Prostate gland (tissue), 2 donors: ENCODE measurements around the gene GEN1. TPM values are rescaled to one million over a fixed set of nuclear protein-coding genes. Genes with fewer than 3 reads are reported as not detected.

ENCODE experiments used
- DNase-seq: peaks from one replicate; pipeline ENCODE4 v3.0.0-alpha.2; 2019; ENCODE audit warnings: low spot score
- H3K27ac ChIP-seq, 2 donors: fragments of 200-600 bp; sonication (generic); 2 replicates each; pipeline ENCODE4 v1.5.1; 2017 to 2019
- H3K27me3 ChIP-seq: fragments of 200-600 bp; sonication (generic); replicated peaks from 2 replicates; pipeline ENCODE4 v1.5.1; 2019; ENCODE audit not compliant: insufficient read depth
- H3K36me3 ChIP-seq, 2 donors: fragments of 200-600 bp; sonication (generic); 1 replicate in 1 of 2; 2 replicates in 1 of 2; pipeline versions ENCODE4 v1.5.1 to v1.8.1; 2017 to 2019
- H3K4me1 ChIP-seq: fragments of 200-600 bp; sonication (generic); replicated peaks from 2 replicates; pipeline ENCODE4 v1.5.1; 2019
- H3K4me3 ChIP-seq, 2 donors: fragments of 200-600 bp; sonication (generic); 2 replicates each; pipeline ENCODE4 v1.5.1; 2017 to 2019
- H3K9me3 ChIP-seq: fragments of 200-600 bp; sonication (generic); 2 replicates; pipeline ENCODE4 v1.5.1; 2017
- POLR2A ChIP-seq: fragments of 450-650 bp; IDR thresholded peaks from one replicate; pipeline ENCODE4 v1.6.1; 2016; ENCODE audit warnings: antibody characterized with exemption, mild to moderate bottlenecking
- POLR2AphosphoS5 ChIP-seq: sonication (generic); formaldehyde crosslinking; IDR thresholded peaks from one replicate; pipeline ENCODE4 v1.6.1; 2017; ENCODE audit warnings: antibody characterized with exemption
- WGBS: methylation state at CpG from one replicate; pipeline ENCODE4 v1.1.5; 2018; 5-methylcytosine and 5-hydroxymethylcytosine counted together
- intact Hi-C: fragments of 100-400 bp; cut with DNase I; formaldehyde crosslinking; loops from one replicate; pipeline ENCODE4 v1.14.2; 2022
- total RNA-seq, 2 donors: library from RNA; depleted of rRNA; stranded (reverse); fragments of >200 nt; gene quantifications; one replicate each; pipeline ENCODE4 v1.1.0, GENCODE V29; 2016
- TF ChIP-seq, protein P1 (sequence below), 4 experiments: fragments of 200-600 bp in 2 of 4; fragments of 450-650 bp in 2 of 4; sonication (generic) in 2 of 4; IDR thresholded peaks; 1 replicate in 3 of 4; 2 replicates in 1 of 4; pipeline ENCODE4 v1.5.1; 2016 to 2019; ENCODE audit warnings: antibody characterized with exemption in 4 of 4, mild to moderate bottlenecking in 2 of 4, moderate library complexity in 2 of 4

The GEN1 gene
- total RNA-seq, 2 donors from 2014 or later, result 5.0 to 15.3 TPM

DNA sequence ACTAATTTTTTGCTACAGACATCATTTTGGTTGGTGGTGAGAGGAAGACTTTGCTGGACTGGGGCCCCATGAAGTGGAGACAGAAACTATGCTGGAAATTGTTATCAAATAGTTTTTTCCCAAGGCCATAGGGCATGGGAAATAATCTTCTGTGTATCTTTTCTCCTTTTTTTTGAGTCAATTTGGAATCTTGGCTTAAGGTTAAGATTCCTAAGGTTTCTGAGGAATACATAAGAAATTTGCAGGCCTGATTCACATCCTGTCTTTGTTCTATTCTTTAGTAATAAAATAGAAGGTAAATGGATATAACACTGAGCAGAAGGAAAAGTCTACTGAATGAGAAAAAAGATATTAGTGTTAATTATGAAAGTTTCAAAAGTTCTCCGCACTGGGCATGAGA lies 16.9 kb upstream of the GEN1 start:
- H3K9me3 ChIP-seq, result no peaks in the 10 kb centered on the region
- 92% methylated on average over 1 of the region's 1 CpG for WGBS
- no peak for TF ChIP-seq POLR2A
- TF ChIP-seq POLR2AphosphoS5, result no peak
- TF ChIP-seq, protein P1, sequence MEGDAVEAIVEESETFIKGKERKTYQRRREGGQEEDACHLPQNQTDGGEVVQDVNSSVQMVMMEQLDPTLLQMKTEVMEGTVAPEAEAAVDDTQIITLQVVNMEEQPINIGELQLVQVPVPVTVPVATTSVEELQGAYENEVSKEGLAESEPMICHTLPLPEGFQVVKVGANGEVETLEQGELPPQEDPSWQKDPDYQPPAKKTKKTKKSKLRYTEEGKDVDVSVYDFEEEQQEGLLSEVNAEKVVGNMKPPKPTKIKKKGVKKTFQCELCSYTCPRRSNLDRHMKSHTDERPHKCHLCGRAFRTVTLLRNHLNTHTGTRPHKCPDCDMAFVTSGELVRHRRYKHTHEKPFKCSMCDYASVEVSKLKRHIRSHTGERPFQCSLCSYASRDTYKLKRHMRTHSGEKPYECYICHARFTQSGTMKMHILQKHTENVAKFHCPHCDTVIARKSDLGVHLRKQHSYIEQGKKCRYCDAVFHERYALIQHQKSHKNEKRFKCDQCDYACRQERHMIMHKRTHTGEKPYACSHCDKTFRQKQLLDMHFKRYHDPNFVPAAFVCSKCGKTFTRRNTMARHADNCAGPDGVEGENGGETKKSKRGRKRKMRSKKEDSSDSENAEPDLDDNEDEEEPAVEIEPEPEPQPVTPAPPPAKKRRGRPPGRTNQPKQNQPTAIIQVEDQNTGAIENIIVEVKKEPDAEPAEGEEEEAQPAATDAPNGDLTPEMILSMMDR (IDR thresholded peaks at IDR 0.05), result no peak
- intact Hi-C loops, result no loop called here
- H3K27ac ChIP-seq, result no peak overlapping the region
- no peaks in the 10 kb centered on the region for H3K4me1 ChIP-seq
- no peaks in the 10 kb centered on the region for H3K27me3 ChIP-seq
- no peak for DNase-seq
- no peaks in the 10 kb centered on the region for H3K36me3 ChIP-seq
- no peak overlapping the region for H3K4me3 ChIP-seq

DNA sequence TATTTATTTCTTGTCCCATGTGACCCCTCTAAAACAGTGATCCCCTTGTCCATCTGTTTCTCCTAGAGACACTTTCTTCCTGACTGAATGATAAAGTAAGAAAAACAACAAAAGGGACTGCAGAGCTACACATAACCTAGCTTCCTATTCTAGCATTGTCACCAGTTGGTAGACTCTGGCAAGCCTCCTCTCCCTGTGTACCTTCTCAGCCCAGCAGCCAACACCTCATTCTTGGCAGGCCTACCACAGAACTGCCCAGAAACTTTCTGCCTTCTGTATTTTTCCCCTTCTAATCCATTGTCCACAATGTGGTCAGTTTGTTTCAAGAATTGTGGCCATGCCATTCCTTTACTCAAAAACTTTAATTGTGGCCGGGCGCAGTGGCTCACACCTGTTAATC lies 13.7 kb upstream of the GEN1 start:
- no peak overlapping the region for H3K27ac ChIP-seq
- H3K9me3 ChIP-seq, result no peaks in the 10 kb centered on the region
- no peaks in the 10 kb centered on the region for H3K4me1 ChIP-seq
- intact Hi-C loops, result no loop called here
- no peaks in the 10 kb centered on the region for H3K27me3 ChIP-seq
- TF ChIP-seq POLR2AphosphoS5, result no peak
- TF ChIP-seq, protein P1 (IDR thresholded peaks at IDR 0.05), result no peak
- no peak for TF ChIP-seq POLR2A
- 92% methylated on average over 2 of the region's 2 CpGs for WGBS
- H3K36me3 ChIP-seq, result no peaks in the 10 kb centered on the region
- DNase-seq, result no peak
- no peak overlapping the region for H3K4me3 ChIP-seq

DNA sequence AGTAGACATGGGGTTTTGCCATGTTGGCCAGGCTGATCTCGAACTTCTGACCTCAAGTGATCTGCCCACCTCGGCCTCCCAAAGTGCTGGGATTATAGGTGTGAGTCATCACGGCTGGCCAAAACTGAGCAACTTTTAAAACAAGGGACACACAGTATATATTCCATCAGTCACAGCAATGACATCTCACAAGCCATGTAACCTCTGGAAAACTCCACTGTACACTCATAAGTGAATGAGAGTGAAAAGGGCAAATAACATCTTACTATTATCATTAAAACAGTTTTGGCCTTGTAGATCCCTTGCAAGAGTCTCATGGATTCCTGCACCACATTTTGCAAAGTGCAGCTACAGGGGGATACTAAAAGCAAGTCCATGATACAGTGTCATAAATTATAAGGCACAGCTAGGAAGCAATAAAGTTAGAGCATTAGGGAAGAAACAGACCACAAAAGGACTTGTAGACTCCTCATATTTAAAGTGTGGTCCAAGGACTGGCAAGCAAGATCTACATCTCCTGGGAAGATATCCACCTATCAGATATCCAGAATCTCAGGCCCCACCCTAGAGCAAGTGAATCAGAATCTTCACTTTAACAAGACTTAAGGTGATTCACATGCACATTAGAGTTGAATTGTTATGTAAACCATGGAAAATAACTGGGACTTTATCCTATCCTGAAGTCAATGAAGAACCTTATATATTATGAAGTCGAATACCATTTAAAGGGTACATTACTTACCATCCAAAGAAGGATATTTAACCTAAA lies 6.1 kb upstream of the GEN1 start:
- 79% methylated on average over 4 of the region's 4 CpGs for WGBS
- intact Hi-C loops, result no loop called here
- no peaks in the 10 kb centered on the region for H3K27me3 ChIP-seq
- no peak overlapping the region for H3K4me3 ChIP-seq
- H3K27ac ChIP-seq, result no peak overlapping the region
- H3K4me1 ChIP-seq, result no peaks in the 10 kb centered on the region
- no peaks in the 10 kb centered on the region for H3K36me3 ChIP-seq
- no peak for TF ChIP-seq POLR2AphosphoS5
- TF ChIP-seq, protein P1 (IDR thresholded peaks at IDR 0.05), result no peak
- TF ChIP-seq POLR2A, result no peak
- H3K9me3 ChIP-seq, result no peaks in the 10 kb centered on the region
- no peak for DNase-seq

DNA sequence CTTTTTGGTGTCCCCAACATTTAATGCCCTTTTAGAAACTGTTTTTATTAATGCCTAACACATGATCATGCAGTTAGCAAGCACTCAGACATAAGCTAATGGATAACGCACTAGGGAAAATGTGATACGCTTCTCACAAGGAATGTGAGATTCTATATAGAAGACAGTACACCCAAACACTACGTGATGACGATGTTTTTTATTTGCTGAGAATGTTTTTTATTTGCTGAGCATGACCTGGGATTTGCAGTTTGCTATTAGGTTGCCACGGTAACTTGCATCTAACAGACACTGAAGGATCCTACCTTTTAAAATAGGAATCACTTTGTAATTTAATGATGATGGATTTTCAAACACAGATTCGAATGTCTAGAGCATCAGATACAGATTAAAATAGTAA lies 5.2 kb upstream of the GEN1 start:
- no peaks in the 10 kb centered on the region for H3K36me3 ChIP-seq
- TF ChIP-seq POLR2A (no peak), POLR2AphosphoS5 (no peak)
- TF ChIP-seq, protein P1 (IDR thresholded peaks at IDR 0.05), result no peak
- no peak overlapping the region for H3K27ac ChIP-seq
- DNase-seq, result no peak
- 90% methylated on average over 6 of the region's 6 CpGs for WGBS
- no peaks in the 10 kb centered on the region for H3K9me3 ChIP-seq
- H3K27me3 ChIP-seq, result no peaks in the 10 kb centered on the region
- no peaks in the 10 kb centered on the region for H3K4me1 ChIP-seq
- intact Hi-C loops, result no loop called here
- H3K4me3 ChIP-seq, result no peak overlapping the region

DNA sequence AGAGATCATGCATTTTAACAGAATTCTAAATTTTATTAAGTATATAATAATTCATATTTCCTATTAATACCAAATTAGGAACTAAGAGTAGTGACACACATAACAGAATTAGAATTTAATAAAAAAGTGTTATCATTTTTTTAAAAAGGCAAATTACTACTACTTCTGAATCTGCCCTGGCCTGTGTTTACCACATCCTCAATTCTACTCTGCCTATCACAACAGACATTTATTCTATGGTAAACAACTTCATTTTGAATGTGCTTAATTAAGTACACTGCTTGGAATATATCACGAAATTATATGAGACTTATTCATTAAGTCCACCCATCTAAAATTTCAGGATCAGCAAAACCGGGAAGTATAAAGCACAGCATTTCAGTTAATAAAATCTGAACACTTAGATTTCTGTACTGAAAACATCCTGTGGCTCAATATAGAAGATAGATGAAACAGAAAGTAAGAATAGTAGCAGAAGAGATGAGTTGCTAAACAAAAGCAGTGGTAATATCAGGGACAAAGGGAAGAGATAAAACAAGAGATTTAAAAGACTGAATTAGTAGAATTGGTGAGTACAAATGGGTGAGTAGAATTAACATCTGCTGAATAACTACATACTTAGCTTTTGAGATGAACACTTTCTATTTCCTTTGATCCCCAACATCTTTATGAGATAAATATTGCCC lies 4.0 kb upstream of the GEN1 start:
- Histone ChIP-seq H3K4me1 (no peaks in the 10 kb centered on the region), H3K36me3 (no peaks in the 10 kb centered on the region), H3K4me3 (no peak overlapping the region), H3K27me3 (no peaks in the 10 kb centered on the region), H3K9me3 (no peaks in the 10 kb centered on the region), H3K27ac (no peak overlapping the region)
- WGBS, result 87% methylated on average over 2 of the region's 2 CpGs
- no peak for DNase-seq
- intact Hi-C loops, result loop anchor here (10.0 kb wide), 1 partner anchor 1085 kb away; the partner anchor contains the start of gene CYRIA
- TF ChIP-seq POLR2AphosphoS5 (no peak), POLR2A (no peak)
- TF ChIP-seq, protein P1 (IDR thresholded peaks at IDR 0.05), result no peak
